GM19324 (cell line): ENCODE results near the gene PRH1.

ENCODE experiments used
- ATAC-seq: cut with Tn5 transposase; IDR thresholded peaks from one replicate; pipeline ENCODE4 v1.9.1; 2021; ENCODE audit warnings: mild to moderate bottlenecking, moderate library complexity; ENCODE audit not compliant: unreplicated experiment, low FRiP score

Gene PRH1

DNA sequence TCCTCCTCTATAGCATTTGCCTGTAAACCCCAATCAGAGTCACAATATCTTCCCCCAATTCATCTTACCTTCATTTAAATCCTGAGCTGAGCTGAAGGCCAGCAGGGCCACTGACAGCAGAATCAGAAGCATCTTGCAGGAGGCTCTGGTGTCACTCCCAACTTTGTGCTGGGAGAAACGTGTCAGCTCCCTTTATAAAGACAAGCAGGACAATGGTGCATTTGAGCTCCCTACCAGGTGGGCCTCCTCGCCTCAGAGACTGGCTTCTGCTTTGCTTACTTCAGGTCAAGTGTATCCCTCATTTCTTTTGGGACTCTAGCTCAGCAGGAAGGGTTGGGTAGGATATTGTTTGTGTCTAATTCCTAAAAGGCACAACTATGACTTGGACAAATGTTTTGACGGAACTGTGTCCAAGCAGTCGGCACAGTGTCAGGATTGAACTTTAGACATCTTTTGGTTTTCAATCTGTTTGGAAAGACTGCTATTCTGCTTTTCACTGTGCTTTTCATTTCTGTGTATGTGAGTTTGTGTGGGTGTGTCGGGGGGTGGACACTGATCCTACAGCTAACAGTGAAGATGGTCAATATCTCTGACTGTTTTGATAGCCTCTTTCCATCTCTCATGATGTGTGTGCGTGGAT lies at the start of gene PRH1:
PRH1 (minus strand) TSS at position 170 of the 640 bp plus-strand sequence; CDS start at position 132, 38 bp downstream.
- no peak for ATAC-seq

DNA sequence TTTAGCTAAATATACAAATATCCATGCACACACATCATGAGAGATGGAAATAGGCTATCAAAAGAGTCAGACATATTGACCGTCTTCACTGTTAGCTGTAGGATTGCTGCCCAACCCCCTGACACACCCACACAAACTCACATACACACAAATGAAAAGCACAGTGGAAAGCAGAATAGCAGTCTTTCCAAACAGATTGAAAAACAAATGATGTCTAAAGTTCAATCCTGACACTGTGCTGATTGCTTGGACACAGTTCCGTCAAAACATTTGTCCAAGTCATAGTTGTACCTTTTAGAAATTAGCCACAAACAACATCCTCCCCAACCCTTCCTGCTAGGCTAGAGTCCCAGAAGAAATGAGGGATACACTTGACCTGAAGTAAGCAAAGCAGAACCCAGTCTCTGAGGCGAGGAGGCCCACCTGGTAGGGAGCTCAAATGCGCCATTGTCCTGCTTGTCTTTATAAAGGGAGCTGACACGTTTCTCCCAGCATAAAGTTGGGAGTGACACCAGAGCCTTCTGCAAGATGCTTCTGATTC lies 44.8 kb upstream of the PRH1 start, which contains the start of gene PRH2:
PRH2 (plus strand) TSS at position 491 of the 541 bp plus-strand sequence; CDS start at position 529, 38 bp downstream.
- no peak for ATAC-seq

DNA sequence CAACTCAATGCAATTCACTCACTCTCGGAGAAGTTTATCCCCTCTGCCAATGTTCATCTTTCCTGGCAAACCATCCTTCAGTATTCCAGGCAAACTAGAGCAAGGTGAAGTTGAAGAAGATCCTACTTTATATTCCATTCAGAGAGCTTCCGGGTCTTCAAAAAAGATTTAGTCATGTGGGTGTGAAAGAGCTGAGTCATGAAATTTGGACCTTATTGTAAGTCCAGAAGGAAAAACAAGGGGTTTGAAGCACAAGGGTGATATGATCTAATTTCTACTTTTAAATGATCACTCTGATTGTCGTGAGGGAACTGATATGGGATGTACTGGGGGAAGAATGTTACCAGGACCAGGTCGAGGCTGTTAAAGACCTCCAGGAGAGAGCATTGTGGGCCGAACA lies 42.2 kb upstream of the PRH1 start:
- ATAC-seq = no peak

DNA sequence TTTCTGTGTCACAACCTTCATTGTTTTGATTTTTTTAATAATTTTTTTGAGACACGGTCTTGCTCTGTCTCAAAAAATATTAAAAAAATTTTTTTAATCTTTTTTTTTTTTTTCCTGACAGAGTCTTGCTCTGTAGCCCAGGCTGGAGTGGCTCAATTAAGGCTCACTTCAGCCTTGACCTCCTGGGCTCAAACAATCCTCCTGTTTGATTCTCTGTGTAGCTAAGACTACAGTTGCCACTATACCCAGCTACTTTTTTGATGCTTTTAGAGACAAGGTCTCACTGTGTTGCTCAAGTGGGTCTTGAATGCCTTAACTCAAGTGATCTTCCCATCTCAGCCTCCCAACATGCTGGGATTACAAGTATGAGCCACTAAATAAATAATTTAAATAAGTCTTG lies 35.8 kb upstream of the PRH1 start:
- ATAC-seq = no peak

DNA sequence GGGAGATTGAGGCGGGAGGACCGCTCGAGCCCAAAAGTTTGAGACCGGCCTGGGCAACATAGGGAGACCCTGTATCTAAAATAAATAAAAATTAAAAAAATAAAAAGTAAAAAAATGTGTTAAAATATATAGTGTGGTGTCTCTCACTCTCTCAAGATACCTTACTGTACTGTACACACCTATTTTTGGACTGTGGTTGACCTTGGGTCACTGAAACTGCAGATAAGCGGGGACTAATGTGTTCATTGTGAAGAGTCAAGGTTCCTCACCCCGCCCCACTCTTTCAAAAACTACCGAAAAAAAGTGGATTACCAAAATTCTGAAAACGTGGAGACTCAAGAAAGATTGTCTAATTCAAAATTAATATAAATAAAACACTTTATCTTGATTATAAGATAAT lies 26.3 kb upstream of the PRH1 start:
- no peak for ATAC-seq

DNA sequence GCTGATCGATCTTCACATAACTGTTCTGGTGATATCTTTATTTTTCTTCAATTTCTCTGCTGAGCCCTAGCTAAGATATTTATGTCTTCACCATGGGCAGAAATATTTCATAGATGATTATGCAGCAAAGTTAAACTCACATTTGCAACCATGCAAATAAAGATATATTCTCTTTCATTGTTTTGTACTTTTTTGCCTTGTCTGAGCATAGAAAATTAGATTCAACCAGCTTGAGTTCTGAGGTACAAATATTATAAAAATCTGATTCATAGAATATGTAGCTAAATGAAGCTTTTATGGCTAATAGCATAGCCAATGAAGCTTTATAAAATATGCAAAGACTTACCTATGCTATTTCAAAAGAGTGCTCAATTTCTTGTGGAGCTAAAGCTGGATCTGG lies 25.4 kb upstream of the PRH1 start, which contains the start of gene TAS2R13:
TAS2R13 (minus strand) TSS at position 101 of the 400 bp plus-strand sequence. CDS start 264 bp downstream, outside the sequence.
- ATAC-seq = no peak

DNA sequence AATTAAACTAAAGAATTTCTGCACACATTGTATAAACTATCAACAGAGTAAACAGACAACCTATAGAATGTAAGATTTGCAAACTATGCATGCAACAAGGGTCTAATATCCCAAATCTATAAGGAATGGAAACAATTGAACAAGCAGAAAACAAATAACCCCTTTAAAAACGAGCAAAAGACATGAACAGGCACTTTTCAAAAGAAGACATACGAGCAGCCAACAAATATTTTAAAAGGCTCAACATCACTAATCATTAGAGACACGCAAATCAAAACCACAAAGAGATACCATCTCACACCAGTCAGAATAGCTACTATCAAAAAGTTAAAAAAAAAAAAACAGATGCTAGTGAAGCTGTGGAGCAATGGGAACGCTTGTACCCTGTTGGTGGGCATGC lies 20.6 kb upstream of the PRH1 start:
- ATAC-seq = no peak

DNA sequence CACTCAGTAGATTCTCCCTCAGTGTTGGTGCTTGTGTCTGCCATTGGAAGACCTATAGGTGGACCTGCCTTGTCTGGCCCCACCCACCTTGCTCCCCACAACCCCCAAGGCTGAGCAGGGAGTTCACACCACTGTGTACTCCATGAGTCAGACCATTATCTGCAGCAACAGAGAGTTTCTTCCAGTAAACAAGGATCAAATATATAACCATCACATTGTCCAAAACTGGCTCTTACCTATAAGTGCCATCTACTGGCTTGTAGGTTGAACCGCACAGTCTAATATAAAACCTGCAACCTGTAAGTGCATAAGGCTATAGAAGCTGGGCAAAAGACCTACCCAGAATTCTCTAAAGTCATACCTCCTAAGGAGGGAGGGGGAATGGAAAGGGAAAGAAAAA lies 17.4 kb upstream of the PRH1 start:
- no peak for ATAC-seq

DNA sequence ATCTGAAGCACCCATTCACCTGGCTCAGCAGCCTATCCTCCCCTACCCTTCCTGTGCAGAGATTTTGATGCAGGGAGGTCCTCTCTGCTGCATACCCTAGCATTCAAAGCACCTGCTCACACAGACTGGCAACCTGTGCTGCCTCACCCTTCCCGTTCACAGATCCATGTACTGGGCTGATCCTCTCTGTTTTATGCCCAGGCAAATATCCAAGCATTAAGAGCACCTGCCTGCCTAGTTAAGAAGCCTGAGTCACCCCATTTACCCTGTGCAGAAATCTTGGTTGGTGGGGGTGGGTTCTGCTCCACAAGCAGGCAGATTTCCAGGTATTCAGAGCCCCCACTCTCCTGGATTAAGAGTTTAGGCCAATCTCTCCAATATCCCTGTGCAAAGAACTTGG lies 16.9 kb upstream of the PRH1 start:
- no peak for ATAC-seq

DNA sequence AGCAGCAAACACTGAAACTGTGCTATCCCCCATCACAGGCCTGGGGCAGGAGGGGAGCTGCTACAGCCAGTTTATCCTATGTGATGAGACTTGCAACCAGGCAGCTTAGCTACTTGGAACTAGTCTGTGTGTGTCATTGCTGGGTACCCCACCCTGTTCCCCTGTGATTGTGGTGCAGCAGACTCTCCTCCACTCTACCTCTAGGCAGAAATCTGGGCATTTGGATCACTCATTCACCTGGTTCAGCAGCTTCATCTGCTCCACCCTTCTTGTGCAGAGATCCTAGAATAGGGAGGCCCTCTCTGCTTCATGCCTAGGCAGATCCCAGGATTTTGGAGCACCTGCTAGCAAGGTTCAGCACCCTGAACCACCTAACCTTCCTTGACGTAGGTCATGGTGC lies 16.5 kb upstream of the PRH1 start:
- no peak for ATAC-seq

DNA sequence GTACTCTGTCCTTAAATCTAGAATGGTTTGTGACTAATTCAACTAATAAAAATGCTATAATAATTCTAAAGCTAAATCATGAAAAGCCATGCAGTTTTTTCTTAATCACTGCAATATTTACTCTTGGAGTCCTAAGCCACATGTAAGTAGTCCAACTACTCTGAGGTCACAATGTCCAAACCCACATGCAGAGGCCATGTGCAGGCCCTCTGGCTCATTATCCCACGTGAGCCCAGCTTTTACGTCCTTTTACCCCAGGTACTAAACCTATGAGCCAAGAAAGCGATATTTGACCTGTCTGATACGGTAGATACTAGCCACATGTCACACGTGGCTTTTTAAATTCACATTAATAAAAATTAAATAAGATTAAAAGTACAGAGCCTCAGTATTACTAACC lies 12.8 kb upstream of the PRH1 start:
- no peak for ATAC-seq

DNA sequence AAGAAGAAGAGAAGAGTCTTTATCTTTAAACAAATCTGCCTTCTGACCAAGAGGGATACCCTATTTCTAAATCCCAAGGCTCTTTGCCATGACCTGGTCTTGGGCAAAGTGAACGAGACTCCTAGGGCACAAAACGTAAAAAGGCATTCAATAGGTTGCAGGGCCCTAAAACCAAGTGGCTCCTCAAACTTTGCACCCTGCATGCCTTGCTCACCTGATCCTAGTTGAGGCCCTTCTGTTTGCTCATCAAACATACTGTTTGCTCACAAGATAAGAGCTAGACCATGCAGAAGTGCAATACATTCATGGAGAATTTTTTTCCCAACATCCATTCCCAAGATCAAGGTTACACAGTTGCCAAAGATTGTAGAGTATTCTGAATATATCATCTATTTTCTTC lies 7.9 kb upstream of the PRH1 start:
- ATAC-seq = no peak

DNA sequence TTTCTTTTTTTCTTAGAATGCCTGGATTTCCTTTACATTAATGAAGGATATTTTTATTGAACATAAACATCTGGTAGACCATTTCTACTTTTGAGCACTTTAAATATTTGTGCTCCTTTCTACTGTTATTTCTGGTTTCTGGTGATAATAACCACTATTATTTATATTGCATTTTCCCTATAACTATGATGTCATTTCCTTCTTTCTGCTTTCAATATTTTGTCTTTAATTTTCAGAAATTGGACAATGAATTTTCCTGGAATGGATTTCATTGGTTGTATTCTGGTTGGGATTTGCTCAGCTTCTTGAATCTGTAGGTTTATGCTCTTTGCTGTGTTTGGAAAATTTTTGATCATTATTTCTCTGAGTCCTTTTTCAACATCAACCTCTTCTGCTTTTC lies 5.2 kb upstream of the PRH1 start:
- ATAC-seq = no peak

DNA sequence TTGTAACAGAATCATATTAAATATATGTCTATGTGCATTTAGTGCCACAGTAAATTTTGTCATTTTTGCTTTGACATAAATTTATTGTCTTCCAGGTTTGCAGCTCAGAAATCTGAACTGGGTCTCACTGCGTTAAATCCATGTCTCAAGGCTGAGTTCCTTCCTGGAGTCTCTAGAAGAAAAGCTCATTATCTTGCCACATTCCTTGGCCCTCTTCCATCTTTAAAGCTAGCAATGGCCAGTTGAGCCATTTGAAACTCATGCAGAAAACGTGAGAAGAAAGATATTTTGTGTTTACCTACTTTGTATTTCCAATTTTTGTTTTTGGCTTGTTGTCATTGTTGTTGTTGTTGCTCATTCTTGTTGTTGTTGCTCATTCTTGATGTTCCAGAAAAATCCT lies 10.7 kb downstream of the PRH1 start:
- no peak for ATAC-seq

DNA sequence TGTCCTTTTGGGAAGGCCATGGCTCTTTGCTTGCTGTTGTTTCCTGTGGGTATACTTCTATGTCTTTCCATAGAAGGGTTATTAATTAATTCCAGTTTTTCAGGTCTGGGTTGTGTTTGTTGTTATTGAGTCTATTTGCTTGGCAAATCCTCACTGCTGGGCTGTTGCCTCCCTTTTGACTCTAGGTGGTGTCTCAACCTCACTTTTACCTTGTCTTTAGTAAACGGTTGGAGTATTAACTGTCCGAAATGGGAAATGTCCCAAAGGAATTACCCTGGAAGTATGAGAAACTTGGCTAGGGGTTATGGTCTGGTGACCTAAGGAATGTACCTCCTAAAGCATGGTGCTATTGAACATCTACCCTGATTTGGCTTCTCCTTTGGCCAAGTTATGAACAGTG lies 16.7 kb downstream of the PRH1 start:
- no peak for ATAC-seq

DNA sequence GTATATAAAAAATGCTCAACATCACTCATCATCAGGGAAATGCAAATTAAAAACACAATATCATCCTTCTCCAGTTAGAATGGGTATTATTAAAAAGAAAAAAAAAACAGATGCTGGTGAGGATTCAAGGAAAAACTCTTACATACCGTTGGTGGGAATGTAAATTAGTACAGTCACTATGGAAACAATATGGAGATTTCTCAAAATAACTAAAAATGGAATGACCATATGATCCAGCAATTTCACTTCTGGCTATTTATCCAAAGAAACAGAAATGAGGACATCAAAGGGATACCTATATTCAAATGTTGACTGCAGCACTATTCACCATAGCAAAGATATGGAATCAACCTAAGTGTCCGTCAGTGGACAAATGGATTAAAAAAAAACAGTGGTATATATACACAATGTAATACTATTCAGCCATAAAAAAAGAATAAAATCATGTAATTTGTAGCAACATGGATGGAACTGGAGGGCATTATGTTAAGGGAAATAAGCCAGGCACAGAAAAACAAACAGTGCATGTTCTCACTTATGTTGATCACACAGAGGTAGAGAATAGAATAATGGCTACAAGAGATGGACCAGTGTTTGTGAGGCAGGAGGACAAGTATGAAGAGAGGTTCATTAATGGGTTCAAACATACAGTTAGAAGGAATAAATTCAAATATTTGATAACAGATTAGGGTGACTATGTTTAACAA lies 20.4 kb downstream of the PRH1 start:
- ATAC-seq = no peak

DNA sequence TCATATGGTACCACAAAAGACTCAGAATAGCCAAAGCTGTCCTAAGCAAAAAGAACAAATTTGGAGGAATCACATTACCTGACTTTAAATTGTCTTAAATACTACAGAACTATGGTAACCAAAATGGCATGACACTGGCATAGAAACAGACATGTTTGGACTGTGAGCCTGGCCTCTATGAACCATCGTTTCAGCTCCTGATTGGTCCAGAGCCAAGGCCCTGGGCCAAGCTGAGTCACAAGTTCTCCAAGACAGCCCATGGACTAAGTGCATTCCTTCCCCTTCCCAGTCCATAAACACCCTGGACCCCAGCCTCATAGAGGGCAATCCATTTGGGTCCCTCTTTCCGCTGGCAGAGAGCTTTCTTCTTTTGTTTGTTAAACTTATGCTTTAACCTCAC lies 22.7 kb downstream of the PRH1 start:
- ATAC-seq = no peak

DNA sequence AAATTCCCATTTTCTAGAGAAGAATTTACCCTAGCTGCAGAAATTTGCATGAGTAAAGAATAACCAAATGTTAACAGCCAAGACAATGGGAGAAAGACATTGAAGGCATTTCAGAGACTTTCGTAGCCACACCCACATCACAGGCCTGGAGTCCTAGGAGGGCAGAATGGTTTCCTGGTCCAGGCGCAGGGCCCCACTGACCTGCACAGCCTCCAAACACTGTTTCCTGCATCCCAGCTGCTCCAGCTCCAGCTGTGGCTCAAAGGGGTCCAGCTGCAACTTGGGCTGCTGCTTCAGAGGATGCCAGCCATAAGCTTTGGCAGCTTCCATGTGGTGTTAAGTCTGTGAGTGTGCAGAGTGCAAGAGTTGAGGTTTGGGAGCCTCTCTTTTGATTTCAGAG lies 28.2 kb downstream of the PRH1 start:
- no peak for ATAC-seq

DNA sequence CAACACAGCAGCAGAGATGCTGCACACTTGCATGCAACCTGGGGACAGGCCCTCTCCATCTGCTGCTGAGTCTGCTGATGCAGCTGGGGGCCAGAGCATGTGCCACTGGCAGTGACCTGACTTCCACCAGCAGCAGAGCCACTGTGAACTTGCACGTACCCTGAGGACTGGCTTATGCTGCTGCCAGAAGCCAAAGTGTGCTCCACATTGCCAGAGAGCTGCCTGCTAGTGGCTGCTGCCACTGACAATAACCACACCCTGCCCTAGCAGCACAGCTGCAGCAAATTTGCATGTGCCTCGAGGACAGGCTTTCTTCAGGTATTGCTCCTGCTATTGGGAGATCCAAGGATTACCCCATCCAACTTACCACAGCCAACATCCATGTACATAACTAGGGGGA lies 30.3 kb downstream of the PRH1 start:
- ATAC-seq = no peak

DNA sequence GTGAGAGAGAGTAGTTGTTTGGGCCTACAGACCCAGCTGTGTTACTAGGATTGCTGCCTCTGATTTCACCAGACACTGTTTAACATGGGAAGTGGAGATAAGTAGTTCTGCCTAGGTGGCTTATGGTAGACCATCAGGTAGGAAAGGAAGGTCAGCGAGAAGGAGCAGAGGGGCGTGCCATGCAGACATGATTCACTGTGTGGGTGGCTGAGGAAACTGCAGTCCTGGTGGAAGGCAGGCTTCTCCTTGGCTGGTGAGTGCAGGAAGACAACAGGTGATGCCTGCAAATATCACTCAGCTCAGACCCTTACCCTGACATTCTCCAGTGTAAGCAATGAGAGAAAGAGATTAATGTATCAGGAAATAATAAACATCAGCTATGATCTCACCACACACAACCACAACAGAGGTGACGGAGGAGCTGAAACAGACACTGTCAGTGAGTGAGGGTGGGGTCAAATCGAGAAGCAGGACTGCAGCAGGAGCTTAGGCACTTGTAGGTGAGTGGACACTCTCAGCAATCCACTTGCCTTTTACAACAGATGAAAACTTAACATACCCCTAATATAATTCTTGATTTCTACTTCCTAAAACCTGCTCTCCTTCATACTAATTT lies 32.7 kb downstream of the PRH1 start:
- no peak for ATAC-seq

DNA sequence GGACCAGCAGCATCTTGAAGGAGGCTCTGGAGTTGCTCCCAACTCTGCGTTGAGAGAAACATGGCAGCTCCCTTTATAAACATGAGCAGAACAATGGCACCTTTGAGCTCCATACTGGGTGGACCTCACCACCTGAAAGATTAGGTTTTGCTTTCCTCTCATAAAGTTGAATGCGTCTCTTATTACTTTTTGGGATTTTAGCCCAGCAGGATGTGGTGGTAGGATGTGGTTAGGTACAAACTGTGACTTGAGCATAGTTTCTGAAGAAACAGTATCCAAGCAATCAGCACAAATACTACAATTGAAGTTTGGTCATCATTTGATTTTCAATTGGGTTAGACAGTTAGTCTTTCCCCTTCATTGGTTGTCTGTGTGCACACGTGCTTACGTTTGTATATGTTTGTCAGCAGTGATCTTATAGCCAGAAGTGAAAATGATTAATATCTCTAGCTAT lies 34.6 kb downstream of the PRH1 start, which contains the start of gene PRR4:
PRR4 (minus strand) TSS at position 51 of the 454 bp plus-strand sequence; CDS start at position 13, 38 bp downstream.
- ATAC-seq = no peak
